ENCODE data around the gene CCR3.

- TF ChIP-seq POLR2A (IDR thresholded peaks at IDR 0.05) = no peak
- no peak for TF ChIP-seq POLR2AphosphoS5 (IDR thresholded peaks at IDR 0.05)
Measured at GRCh38 chr3:46206282-46207015, 35.8 kb upstream of the CCR3 start.
